PFSK-1 (cell line): ENCODE measurements around the gene KRTAP4-7.
"Not testable (repeated sequence)": the region's sequence is repeated elsewhere in the genome, so short reads cannot be mapped to it uniquely, and the experiment has no call there.

Experiments
- POLR2AphosphoS5 ChIP-seq: IDR thresholded peaks from 2 replicates; pipeline ENCODE4 v1.6.1; 2012; ENCODE audit warnings: low read depth, mild to moderate bottlenecking, control low read depth, low read length, moderate library complexity
- REST ChIP-seq, 2 experiments: IDR thresholded peaks; 2 replicates each; pipeline versions ENCODE4 v1.6.1 to v1.8.0; 2011 to 2012; ENCODE audit warnings: low read depth in 2 of 2, low read length in 2 of 2, control low read depth in 1 of 2, inconsistent platforms in 1 of 2, mild to moderate bottlenecking in 1 of 2, moderate library complexity in 1 of 2; ENCODE audit not compliant: insufficient read depth in 1 of 2
- SIN3A ChIP-seq: IDR thresholded peaks from 2 replicates; pipeline ENCODE4 v1.6.1; 2012; ENCODE audit warnings: mild to moderate bottlenecking, low read length, moderate library complexity, borderline replicate concordance; ENCODE audit not compliant: insufficient read depth
- TAF1 ChIP-seq: IDR thresholded peaks from 2 replicates; pipeline ENCODE4 v1.6.1; 2012; ENCODE audit warnings: low read length, control low read depth, borderline replicate concordance; ENCODE audit not compliant: insufficient read depth

- TF ChIP-seq REST (IDR thresholded peaks at IDR 0.05; ENCODE audit: insufficient read depth in 1 of 2, low read depth in 2 of 2, low read length in 2 of 2); POLR2AphosphoS5; TAF1; SIN3A: not testable (repeated sequence)
Observed at GRCh38 chr17:41123991-41124371, 40.0 kb downstream of the KRTAP4-7 start, which contains the start of gene KRTAP4-12.
